Measurements from ENCODE around the gene HOXB4.

GRCh38 chr17:48612854-48613691 is 34.9 kb upstream of the HOXB4 start:
- TF ChIP-seq CTCF (IDR thresholded peaks at IDR 0.05): no peak
- TF ChIP-seq POLR2A (IDR thresholded peaks at IDR 0.05): no peak
- TF ChIP-seq EP300 (IDR thresholded peaks at IDR 0.05): no peak
